ENCODE data around the gene LCORL. TPM values are rescaled to one million over a fixed set of nuclear protein-coding genes. Genes with fewer than 3 reads are reported as not detected.

The LCORL gene
- total and polyA plus RNA-seq, 9 of the 15 experiments (the other 6 are each of a cell fraction or from before 2014, with no cell fraction given), result 3.1 to 24.5 (median 11.1) TPM

- no peaks in the 10 kb centered on the region for H3K9me3 ChIP-seq (replicated peaks; ENCODE audit: control insufficient read depth, insufficient read depth, low read depth, low read length)
- no peaks in the 10 kb centered on the region for H3K4me1 ChIP-seq (replicated peaks in 1 of 2; ENCODE audit: control insufficient read depth in 2 of 2, insufficient read depth in 2 of 2, low read length in 2 of 2)
- ChIA-PET POLR2A (no interaction called here), CTCF (ENCODE audit: low intra/inter-chr PET ratio) (no interaction called here)
- H3K79me2 ChIP-seq (ENCODE audit: control insufficient read depth, insufficient read depth, low read length), result no peaks in the 10 kb centered on the region
- H2AFZ ChIP-seq (ENCODE audit: low read depth, low read length), result no peak overlapping the region
- H3K9ac ChIP-seq (ENCODE audit: insufficient read depth in 1 of 2, low read depth in 2 of 2, low read length in 2 of 2), result no peak overlapping the region
- 98% methylated on average over 5 of the region's 5 CpGs for WGBS (ENCODE audit: insufficient coverage, low coverage, missing lambda C conversion rate)
- no peaks in the 10 kb centered on the region for H4K20me1 ChIP-seq (replicated peaks; ENCODE audit: control insufficient read depth, insufficient read depth, low read length)
- no peak overlapping the region for H3K4me2 ChIP-seq (ENCODE audit: insufficient read depth, low read length)
- BruUV-seq (replicated peaks), result no TSS peak
- no peak overlapping the region for H3K27ac ChIP-seq (ENCODE audit: extremely low read depth, low read depth, low read length)
- TF ChIP-seq MIER1 (IDR thresholded peaks at IDR 0.05; ENCODE audit: low read depth) (no peak), ZNF431 (CRISPR knock-in tag; IDR thresholded peaks at IDR 0.05) (no peak), BCL6 (CRISPR knock-in tag; IDR thresholded peaks at IDR 0.05) (no peak), HMGXB4 (CRISPR knock-in tag; IDR thresholded peaks at IDR 0.05) (no peak), POLR3A (IDR thresholded peaks at IDR 0.05; ENCODE audit: borderline replicate concordance, extremely low read depth, insufficient read depth, insufficient read length) (no peak), CREB1 (IDR thresholded peaks at IDR 0.05) (no peak), CREB1 (CRISPR knock-in tag; IDR thresholded peaks at IDR 0.05) (no peak), MCM7 (IDR thresholded peaks at IDR 0.05) (no peak), ID3 (CRISPR knock-in tag; IDR thresholded peaks at IDR 0.05) (no peak), ID3 (tag; IDR thresholded peaks at IDR 0.05) (no peak), HNRNPL (IDR thresholded peaks at IDR 0.05; ENCODE audit: low read depth, low read length) (no peak), MLX (CRISPR knock-in tag; conservative IDR thresholded peaks at IDR 0.05) (no peak), ATF6 (CRISPR knock-in tag; IDR thresholded peaks at IDR 0.05) (no peak), GATAD2A (IDR thresholded peaks at IDR 0.05) (no peak), MYNN (IDR thresholded peaks at IDR 0.05) (no peak), MYNN (CRISPR knock-in tag; IDR thresholded peaks at IDR 0.05) (no peak)
- H3K9me1 ChIP-seq (ENCODE audit: control insufficient read depth, insufficient read depth, low read length), result no peaks in the 10 kb centered on the region
- in situ Hi-C loops (cut with MboI), result no loop called here
- no peaks in the 10 kb centered on the region for H3K36me3 ChIP-seq (ENCODE audit: control insufficient read depth, insufficient read depth, low read length)
- no peaks in the 10 kb centered on the region for H3K27me3 ChIP-seq (ENCODE audit: control insufficient read depth in 2 of 2, insufficient read depth in 2 of 2, low read length in 2 of 2)
- intact Hi-C loops (cut with micrococcal nuclease), result no loop called here
- no peak overlapping the region for H3K4me3 ChIP-seq
- ATAC-seq (no peak), FAIRE-seq (no peak), DNase-seq (ENCODE audit: extremely low read depth in 1 of 4, low spot score in 3 of 4) (no peak)
These were observed 97.4 kb downstream of the LCORL start for GRCh38 chr4:17924189-17924588.

Measured in K562 (cell line).